HepG2 (cell line): ENCODE data around the gene SVOP. TPM values are rescaled to one million over a fixed set of nuclear protein-coding genes. Genes with fewer than 3 reads are reported as not detected.

Source experiments
- ATAC-seq: fragments of 200-7000 bp; cut with Tn5 transposase; 3 replicates; pipeline ENCODE4 v1.9.1; 2020; ENCODE audit warnings: mild to moderate bottlenecking, moderate library complexity
- BruUV-seq: library from RNA; stranded (reverse); fragments of 400-500 nt; replicated peaks from 2 replicates; lab custom pipeline; 2021; lab: Mats Ljungman, UMichigan
- CTCF ChIA-PET: fragments of 300-600 bp; formaldehyde crosslinking; extraction: SDS; loops from one replicate; lab custom pipeline; 2021; ENCODE audit warnings: low total read pairs, inconsistent platforms, low intra/inter-chr PET ratio; lab: Yijun Ruan, JAX
- POLR2A ChIA-PET: fragments of 350-600 bp; sonication (Branson Sonifier 250); formaldehyde crosslinking; loops from one replicate; lab custom pipeline; 2020; ENCODE audit warnings: antibody characterized with exemption, inconsistent platforms; lab: Yijun Ruan, JAX
- DNase-seq: peaks from one replicate; pipeline ENCODE4 v3.0.0-alpha.2; 2015; ENCODE audit warnings: low spot score
- FAIRE-seq: peaks from 3 replicates; lab custom pipeline; 2011; peaks lifted over from hg19 to GRCh38; lab: Jason Lieb, UNC
- H2AFZ ChIP-seq: one replicate; pipeline ENCODE4 v1.6.1; 2011; ENCODE audit warnings: low read length, inconsistent platforms
- H3K27ac ChIP-seq: fragments of 300-600 bp; 3 replicates; pipeline ENCODE4 v1.8.0; 2011; ENCODE audit warnings: mixed run types, mild to moderate bottlenecking, mixed read lengths, low read length, inconsistent platforms; ENCODE audit not compliant: insufficient read depth; ENCODE audit errors: extremely low read length
- H3K27me3 ChIP-seq, 2 experiments: fragments of 200-600 bp in 1 of 2; 2 replicates in 1 of 2; 3 replicates in 1 of 2; pipeline versions ENCODE4 v1.6.0 to v1.8.0; 2011; ENCODE audit warnings: low read length in 2 of 2, mild to moderate bottlenecking in 2 of 2, moderate library complexity in 2 of 2, inconsistent platforms in 1 of 2; ENCODE audit not compliant: insufficient read depth in 2 of 2, control insufficient read depth in 1 of 2
- H3K36me3 ChIP-seq, 2 experiments: fragments of 200-600 bp in 1 of 2; replicated peaks in 1 of 2; 2 replicates in 1 of 2; 3 replicates in 1 of 2; pipeline versions ENCODE4 v1.5.1 to v1.8.0; 2011; ENCODE audit warnings: low read length in 2 of 2, inconsistent platforms in 1 of 2; ENCODE audit not compliant: insufficient read depth in 2 of 2, control insufficient read depth in 1 of 2
- H3K4me1 ChIP-seq: 2 replicates; pipeline ENCODE4 v1.5.1; 2012; ENCODE audit warnings: low read length, inconsistent platforms; ENCODE audit not compliant: insufficient read depth
- H3K4me2 ChIP-seq: 2 replicates; pipeline ENCODE4 v1.6.0; 2011; ENCODE audit warnings: low read depth, low read length, inconsistent platforms
- H3K4me3 ChIP-seq, 3 experiments: fragments of 200-600 bp in 1 of 3; sonication (generic), shearing (Covaris generic) in 1 of 3; replicated peaks in 1 of 3; 2 replicates each; pipeline ENCODE4 v1.5.1; 2011 to 2016; ENCODE audit warnings: low read length in 3 of 3, inconsistent platforms in 2 of 3, low read depth in 2 of 3, mild to moderate bottlenecking in 2 of 3, control low read depth in 1 of 3, mixed read lengths in 1 of 3; ENCODE audit not compliant: insufficient read depth in 1 of 3
- H3K79me2 ChIP-seq: one replicate; pipeline ENCODE4 v1.6.1; 2011; ENCODE audit warnings: low read length, inconsistent platforms; ENCODE audit not compliant: insufficient read depth
- H3K9ac ChIP-seq: 2 replicates; pipeline ENCODE4 v1.6.0; 2011; ENCODE audit warnings: mild to moderate bottlenecking, low read depth, low read length, inconsistent platforms; ENCODE audit not compliant: insufficient read depth
- H3K9me3 ChIP-seq: 2 replicates; pipeline ENCODE4 v1.5.1; 2012; ENCODE audit warnings: mild to moderate bottlenecking, low read length
- H4K20me1 ChIP-seq: 2 replicates; pipeline ENCODE4 v1.6.0; 2011; ENCODE audit warnings: inconsistent platforms, mild to moderate bottlenecking, low read length, moderate library complexity; ENCODE audit not compliant: insufficient read depth
- GPN1 ChIP-seq: sonication (generic); formaldehyde crosslinking; IDR thresholded peaks from 2 replicates; pipeline ENCODE4 v1.5.1; 2020; ENCODE audit warnings: missing genetic modification reagents, borderline replicate concordance
- GZF1 ChIP-seq: sonication (generic); formaldehyde crosslinking; IDR thresholded peaks from 2 replicates; pipeline ENCODE4 v1.5.1; 2020; ENCODE audit warnings: mild to moderate bottlenecking, missing genetic modification reagents
- MEIS2 ChIP-seq: sonication (generic); formaldehyde crosslinking; IDR thresholded peaks from 2 replicates; pipeline ENCODE4 v1.9.0; 2021; ENCODE audit warnings: mild to moderate bottlenecking, missing genetic modification reagents
- MTA1 ChIP-seq: sonication (generic); formaldehyde crosslinking; IDR thresholded peaks from 2 replicates; pipeline ENCODE4 v1.4.0; 2020; ENCODE audit warnings: missing genetic modification reagents, mild to moderate bottlenecking, borderline replicate concordance
- MXD4 ChIP-seq: IDR thresholded peaks from 2 replicates; pipeline ENCODE4 v1.6.1; 2016; ENCODE audit warnings: mild to moderate bottlenecking, missing biosample characterization, missing genetic modification reagents
- POGZ ChIP-seq: sonication (generic); formaldehyde crosslinking; IDR thresholded peaks from 2 replicates; pipeline ENCODE4 v1.4.0; 2020; ENCODE audit warnings: mild to moderate bottlenecking, missing genetic modification reagents
- ZSCAN22 ChIP-seq: sonication (generic); formaldehyde crosslinking; IDR thresholded peaks from 2 replicates; pipeline ENCODE4 v1.4.0; 2020; ENCODE audit warnings: mild to moderate bottlenecking, missing genetic modification reagents
- WGBS: methylation state at CpG from one replicate; pipeline ENCODE4 v1.1.6; 2017; ENCODE audit warnings: low lambda C conversion rate; 5-methylcytosine and 5-hydroxymethylcytosine counted together
- in situ Hi-C: cut with HindIII; loops from 2 replicates; pipeline ENCODE4 v1.10.0; 2017; ENCODE audit warnings: low pct_unique_long_range_greater_than_20kb; ENCODE audit not compliant: extremely low pct_ligation_motif_present
- intact Hi-C: fragments of 100-400 bp; cut with micrococcal nuclease; formaldehyde crosslinking; loops from one replicate; pipeline ENCODE4 v1.10.0; 2022; ENCODE audit not compliant: unreplicated experiment
- polyA plus RNA-seq, 8 experiments: library from polyadenylated mRNA; depleted of rRNA in 3 of 8; stranded (reverse) in 7 of 8; unstranded in 1 of 8; fragments of >200 nt; fragmentation: Illumina TruSeq in 4 of 8; extraction: Trizol in 4 of 8; gene quantifications; 2 replicates each; pipeline versions ENCODE4 v1.2.1 to v1.2.3, GENCODE V29; 2011 to 2016; ENCODE audit warnings: low read depth in 4 of 8, missing spikeins in 1 of 8, mixed read lengths in 1 of 8; ENCODE audit not compliant: insufficient read depth in 1 of 8
- total RNA-seq, 5 experiments: library from RNA; depleted of rRNA; stranded (reverse); fragments of >200 nt; fragmentation: Illumina TruSeq; extraction: Trizol; gene quantifications; 2 replicates each; pipeline ENCODE4 v1.2.3, GENCODE V29; 2016; ENCODE audit warnings: low read depth in 1 of 5

Gene SVOP
- total and polyA plus RNA-seq, 2 of the 13 experiments (the other 11 are each of a cell fraction or from before 2014, with no cell fraction given): not detected

- Histone ChIP-seq H4K20me1 (no peaks in the 10 kb centered on the region), H3K9me3 (no peaks in the 10 kb centered on the region), H3K79me2 (no peaks in the 10 kb centered on the region), H3K9ac (no peak overlapping the region), H3K27me3 (no peaks in the 10 kb centered on the region; a peak in 1 of 5 replicates), H3K4me1 (peaks cover 5% of the 10 kb centered on the region; the same call in 1 of the 2 replicates)
- ATAC-seq (no peak), FAIRE-seq (no peak)
- POLR2A ChIA-PET: no interaction called here
- TF ChIP-seq MXD4 (CRISPR knock-in tag) (no peak), GPN1 (CRISPR knock-in tag) (no peak), GZF1 (CRISPR knock-in tag) (no peak)
- TF ChIP-seq, all 625 proteins: peak for 0
- DNase-seq: no peak
- Histone ChIP-seq H3K36me3 (no peaks in the 10 kb centered on the region), H2AFZ (no peak overlapping the region), H3K4me2 (no peak overlapping the region), H3K4me3 (no peak overlapping the region), H3K27ac (no peak overlapping the region)
- in situ Hi-C loops (no loop called here), intact Hi-C loops (no loop called here)
- WGBS: 11% methylated on average over 8 of the region's 8 CpGs
- BruUV-seq: no TSS peak
- CTCF ChIA-PET: no interaction called here
Observed at GRCh38 chr12:109047081-109047805, 26.4 kb upstream of the SVOP start.

DNA sequence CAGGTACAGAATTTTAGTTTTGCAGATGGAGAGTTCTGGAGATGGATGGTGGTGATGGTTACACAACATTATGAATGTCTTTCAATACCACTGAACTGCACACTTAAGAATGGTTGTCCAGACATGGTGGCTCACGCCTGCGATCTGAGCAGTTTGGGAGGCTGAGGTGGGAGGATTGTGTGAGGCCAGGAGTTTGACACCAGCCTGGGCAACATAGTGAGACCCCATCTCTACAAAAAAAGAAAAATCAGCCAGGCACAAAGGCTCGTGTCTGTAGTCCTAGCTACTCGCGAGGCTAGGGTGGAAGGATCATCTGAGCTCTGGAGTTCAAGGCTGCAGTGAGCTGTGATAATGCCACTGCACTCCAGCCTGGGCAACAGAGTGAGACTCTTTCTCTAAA, 23.4 kb upstream of the SVOP start:
- Histone ChIP-seq H3K36me3 (no peaks in the 10 kb centered on the region), H3K4me1 (no peaks in the 10 kb centered on the region), H3K9me3 (no peaks in the 10 kb centered on the region), H3K9ac (no peak overlapping the region), H3K4me2 (no peak overlapping the region), H3K27ac (no peak overlapping the region), H3K4me3 (no peak overlapping the region), H3K27me3 (no peaks in the 10 kb centered on the region; a peak in 2 of 5 replicates), H3K79me2 (no peaks in the 10 kb centered on the region), H4K20me1 (no peaks in the 10 kb centered on the region)
- no TSS peak for BruUV-seq
- intact Hi-C loops (no loop called here), in situ Hi-C loops (no loop called here)
- 6% methylated on average over 5 of the region's 5 CpGs for WGBS
- no peak for DNase-seq
- ChIA-PET POLR2A (no interaction called here), CTCF (no interaction called here)
- no peak for ATAC-seq
- TF ChIP-seq MEIS2 (CRISPR knock-in tag) (no peak), POGZ (no peak), MTA1 (CRISPR knock-in tag) (no peak), ZSCAN22 (CRISPR knock-in tag) (no peak)
- TF ChIP-seq, all 625 proteins: peak for 0
- H2AFZ ChIP-seq: no peak overlapping the region
- FAIRE-seq: no peak
